Right lobe of liver (tissue), 4 donors: Measurements from ENCODE around the gene PSMD10.

Experiments
- CTCF ChIP-seq, 4 donors: fragments of 200-600 bp in 3 of 4; fragments of 450-650 bp in 1 of 4; IDR thresholded peaks; one replicate each; pipeline versions ENCODE4 v1.5.1 to v1.8.0; 2016 to 2022; ENCODE audit warnings: antibody characterized with exemption in 4 of 4, mild to moderate bottlenecking in 2 of 4
- POLR2A ChIP-seq: fragments of 450-650 bp; IDR thresholded peaks from one replicate; pipeline ENCODE4 v1.6.1; 2017; ENCODE audit warnings: antibody characterized with exemption, mild to moderate bottlenecking
- donor health status: DM: no; HTN: no; CAD: no.
- donor health status: DM: no; HTN: no; CAD: no.
- donor health status: DM: no; HTN: yes; CAD: no.

GRCh38 chrX:108091264-108091877 lies at the start of gene PSMD10, which contains the start of gene ATG4A:
- TF ChIP-seq POLR2A: peak; percentile 56
- peak in 1 of 4 donors; percentile 9 for TF ChIP-seq CTCF (IDR thresholded peaks at IDR 0.05)
